T-helper 1 cell (primary cell): Measurements from ENCODE around the gene AKAP17A.

Experiments
- DNase-seq, 5 donors: peaks; one replicate each; pipeline ENCODE4 v3.0.0-alpha.2; 2012 to 2020

AKAP17A gene

GRCh38 chrX:1582686-1583437, 8.5 kb upstream of the AKAP17A start:
- peak in 1 of 5 donors; percentile 89 for DNase-seq

- no peak for DNase-seq
Observed at GRCh38 chrX:1584237-1585011, 7.0 kb upstream of the AKAP17A start.

- no peak for DNase-seq
Observed at GRCh38 chrX:1587161-1587560, 4.2 kb upstream of the AKAP17A start.

GRCh38 chrX:1589356-1590130, 1.9 kb upstream of the AKAP17A start:
- DNase-seq, result no peak

GRCh38 chrX:1591863-1592469, 562 bp downstream of the AKAP17A start:
- no peak for DNase-seq

GRCh38 chrX:1592470-1593142, 1.2 kb downstream of the AKAP17A start:
- DNase-seq, result no peak

- DNase-seq, result no peak
Observed at GRCh38 chrX:1593286-1594271, 2.2 kb downstream of the AKAP17A start.

- DNase-seq, result no peak
Observed at GRCh38 chrX:1595711-1596060, 4.3 kb downstream of the AKAP17A start.

GRCh38 chrX:1596676-1597344, 5.4 kb downstream of the AKAP17A start:
- DNase-seq, result no peak

GRCh38 chrX:1597345-1598020, 6.1 kb downstream of the AKAP17A start:
- no peak for DNase-seq

GRCh38 chrX:1598021-1598875, 6.8 kb downstream of the AKAP17A start:
- DNase-seq, result no peak

- no peak for DNase-seq
Observed at GRCh38 chrX:1598876-1599790, 7.7 kb downstream of the AKAP17A start.

- DNase-seq, result no peak
Observed at GRCh38 chrX:1599791-1600405, 8.5 kb downstream of the AKAP17A start.

- no peak for DNase-seq
Observed at GRCh38 chrX:1600406-1601050, 9.1 kb downstream of the AKAP17A start.

GRCh38 chrX:1601051-1601767, 9.8 kb downstream of the AKAP17A start:
- DNase-seq, result no peak

- no peak for DNase-seq
Observed at GRCh38 chrX:1601768-1602085, 10.3 kb downstream of the AKAP17A start.
